GM12873 (cell line): ENCODE measurements around the gene ZBTB6.

ENCODE experiments used
- CTCF ChIP-seq: IDR thresholded peaks from 2 replicates; pipeline ENCODE4 v1.5.1; 2012; ENCODE audit warnings: low read depth, mild to moderate bottlenecking, moderate library complexity, low read length, control low read depth; ENCODE audit not compliant: insufficient read depth; ENCODE audit errors: missing control alignments

The ZBTB6 gene

GRCh38 chr9:122948313-122948712 lies 35.2 kb upstream of the ZBTB6 start:
- no peak for TF ChIP-seq CTCF

GRCh38 chr9:122946461-122947005 lies 33.4 kb upstream of the ZBTB6 start:
- TF ChIP-seq CTCF: no peak

- no peak for TF ChIP-seq CTCF
Measured at GRCh38 chr9:122944960-122945888, 32.1 kb upstream of the ZBTB6 start.

- TF ChIP-seq CTCF: no peak
Measured at GRCh38 chr9:122941582-122942234, 28.6 kb upstream of the ZBTB6 start.

- no peak for TF ChIP-seq CTCF
Measured at GRCh38 chr9:122940749-122941581, 27.8 kb upstream of the ZBTB6 start, which contains the start of gene RABGAP1. Gene RABGAP1, plus strand, starts transcription at chr9:122941020. Its CDS starts 16,040 bp downstream, at chr9:122957060.

GRCh38 chr9:122940454-122940748 lies 27.3 kb upstream of the ZBTB6 start:
- no peak for TF ChIP-seq CTCF

- TF ChIP-seq CTCF: no peak
Measured at GRCh38 chr9:122939601-122940000, 26.5 kb upstream of the ZBTB6 start.
